ENCODE measurements around the gene SLC17A3.

The SLC17A3 gene, protein sequence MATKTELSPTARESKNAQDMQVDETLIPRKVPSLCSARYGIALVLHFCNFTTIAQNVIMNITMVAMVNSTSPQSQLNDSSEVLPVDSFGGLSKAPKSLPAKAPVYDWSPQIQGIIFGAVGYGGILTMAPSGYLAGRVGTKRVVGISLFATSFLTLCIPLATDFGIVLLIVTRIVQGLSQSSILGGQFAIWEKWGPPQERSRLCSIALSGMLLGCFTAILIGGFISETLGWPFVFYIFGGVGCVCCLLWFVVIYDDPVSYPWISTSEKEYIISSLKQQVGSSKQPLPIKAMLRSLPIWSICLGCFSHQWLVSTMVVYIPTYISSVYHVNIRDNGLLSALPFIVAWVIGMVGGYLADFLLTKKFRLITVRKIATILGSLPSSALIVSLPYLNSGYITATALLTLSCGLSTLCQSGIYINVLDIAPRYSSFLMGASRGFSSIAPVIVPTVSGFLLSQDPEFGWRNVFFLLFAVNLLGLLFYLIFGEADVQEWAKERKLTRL

DNA sequence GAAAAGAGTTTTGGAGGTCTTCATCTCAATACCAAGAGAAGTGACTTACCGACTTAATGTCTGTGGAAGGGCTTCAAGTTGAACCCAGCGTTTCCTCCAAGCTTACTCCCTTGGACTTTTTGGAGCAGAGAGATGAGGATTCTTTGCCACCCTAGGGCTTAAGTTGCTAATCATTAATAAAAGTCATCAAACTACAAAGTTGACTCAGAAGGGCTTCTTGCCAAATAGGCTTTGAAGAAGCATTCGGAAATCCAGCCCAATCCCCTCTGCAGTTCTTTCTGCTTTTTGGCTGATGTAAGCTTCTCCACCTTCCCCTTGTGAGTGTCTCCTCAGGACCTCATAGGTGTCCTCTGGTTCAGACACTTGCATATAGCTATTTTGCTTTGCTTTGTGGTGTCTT, at the start of gene SLC17A3:
SLC17A3 (minus strand) TSS at position 126 of the 400 bp plus-strand sequence. CDS start 5,856 bp downstream, outside the sequence.
- no peak within 1 kb of the TSS for H3K27ac ChIP-seq
- TF ChIP-seq, protein P1, sequence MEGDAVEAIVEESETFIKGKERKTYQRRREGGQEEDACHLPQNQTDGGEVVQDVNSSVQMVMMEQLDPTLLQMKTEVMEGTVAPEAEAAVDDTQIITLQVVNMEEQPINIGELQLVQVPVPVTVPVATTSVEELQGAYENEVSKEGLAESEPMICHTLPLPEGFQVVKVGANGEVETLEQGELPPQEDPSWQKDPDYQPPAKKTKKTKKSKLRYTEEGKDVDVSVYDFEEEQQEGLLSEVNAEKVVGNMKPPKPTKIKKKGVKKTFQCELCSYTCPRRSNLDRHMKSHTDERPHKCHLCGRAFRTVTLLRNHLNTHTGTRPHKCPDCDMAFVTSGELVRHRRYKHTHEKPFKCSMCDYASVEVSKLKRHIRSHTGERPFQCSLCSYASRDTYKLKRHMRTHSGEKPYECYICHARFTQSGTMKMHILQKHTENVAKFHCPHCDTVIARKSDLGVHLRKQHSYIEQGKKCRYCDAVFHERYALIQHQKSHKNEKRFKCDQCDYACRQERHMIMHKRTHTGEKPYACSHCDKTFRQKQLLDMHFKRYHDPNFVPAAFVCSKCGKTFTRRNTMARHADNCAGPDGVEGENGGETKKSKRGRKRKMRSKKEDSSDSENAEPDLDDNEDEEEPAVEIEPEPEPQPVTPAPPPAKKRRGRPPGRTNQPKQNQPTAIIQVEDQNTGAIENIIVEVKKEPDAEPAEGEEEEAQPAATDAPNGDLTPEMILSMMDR (IDR thresholded peaks at IDR 0.05; ENCODE audit: low read depth, low read length): no peak
- DNase-seq: no peak
- H3K36me3 ChIP-seq: no peaks in the 10 kb centered on the region
- no peaks in the 10 kb centered on the region for H3K9me3 ChIP-seq (ENCODE audit: severe bottlenecking)
- H3K27me3 ChIP-seq (ENCODE audit: insufficient read depth, low read depth, severe bottlenecking): no peaks in the 10 kb centered on the region
- H3K4me3 ChIP-seq (ENCODE audit: low read depth, low read length): no peak within 1 kb of the TSS

DNA sequence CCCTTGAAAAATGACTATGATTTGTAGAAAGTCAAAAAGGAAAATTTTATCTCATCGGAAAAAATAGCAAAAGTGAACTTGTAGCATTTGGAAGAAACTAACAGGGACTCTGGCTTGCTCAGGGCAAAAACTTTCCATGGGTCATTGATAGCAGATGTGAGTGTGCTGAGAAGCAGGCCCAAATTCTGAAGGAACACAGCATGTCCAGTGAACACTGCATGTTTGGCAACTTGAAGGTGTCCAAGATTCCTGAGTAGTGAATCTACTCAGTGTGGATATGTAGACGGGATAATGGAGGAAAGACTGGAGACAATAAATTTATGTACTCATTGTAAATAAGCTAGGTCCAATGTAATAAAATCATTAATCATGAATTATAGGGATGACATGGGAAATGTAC, 48.3 kb upstream of the SLC17A3 start:
- Histone ChIP-seq H3K4me3 (ENCODE audit: low read depth, low read length) (no peak overlapping the region), H3K27ac (no peak overlapping the region), H3K9me3 (ENCODE audit: severe bottlenecking) (no peaks in the 10 kb centered on the region), H3K36me3 (no peaks in the 10 kb centered on the region), H3K27me3 (ENCODE audit: insufficient read depth, low read depth, severe bottlenecking) (no peaks in the 10 kb centered on the region)
- TF ChIP-seq, protein P1 (IDR thresholded peaks at IDR 0.05; ENCODE audit: low read depth, low read length): no peak
- no peak for DNase-seq

DNA sequence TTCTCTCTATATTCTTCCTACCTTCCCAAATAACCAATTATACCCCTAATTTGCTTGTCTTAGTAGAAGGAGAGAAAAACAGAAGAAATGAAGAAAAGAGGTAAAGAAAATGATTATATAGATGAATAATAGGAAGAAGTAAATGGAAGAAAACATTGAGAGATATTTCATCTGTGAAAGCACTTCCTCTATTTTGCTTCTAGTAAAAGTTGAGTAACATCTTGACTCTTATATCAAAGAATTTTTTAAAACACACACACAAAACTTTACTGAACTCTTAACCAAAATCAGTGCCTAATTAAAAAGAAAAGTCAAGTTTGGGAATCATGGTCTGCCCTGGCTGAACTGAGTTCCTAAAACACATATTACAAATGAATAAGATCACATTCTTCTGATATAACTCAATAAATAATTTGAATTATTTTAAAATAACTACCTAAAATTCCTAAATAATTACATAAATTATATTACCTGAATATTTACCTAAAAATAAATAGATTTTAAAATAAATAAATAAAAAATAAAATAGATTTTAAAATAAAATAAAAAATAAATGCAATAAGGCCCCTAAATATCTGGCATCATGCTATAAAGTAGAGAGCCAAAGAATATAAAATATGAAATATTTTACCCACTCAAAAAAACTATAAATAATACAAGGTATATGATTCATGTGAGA, 47.6 kb upstream of the SLC17A3 start:
- Histone ChIP-seq H3K27ac (no peak overlapping the region), H3K36me3 (no peaks in the 10 kb centered on the region), H3K27me3 (ENCODE audit: insufficient read depth, low read depth, severe bottlenecking) (no peaks in the 10 kb centered on the region), H3K4me3 (ENCODE audit: low read depth, low read length) (no peak overlapping the region), H3K9me3 (ENCODE audit: severe bottlenecking) (no peaks in the 10 kb centered on the region)
- no peak for DNase-seq
- TF ChIP-seq, protein P1 (IDR thresholded peaks at IDR 0.05; ENCODE audit: low read depth, low read length): no peak

DNA sequence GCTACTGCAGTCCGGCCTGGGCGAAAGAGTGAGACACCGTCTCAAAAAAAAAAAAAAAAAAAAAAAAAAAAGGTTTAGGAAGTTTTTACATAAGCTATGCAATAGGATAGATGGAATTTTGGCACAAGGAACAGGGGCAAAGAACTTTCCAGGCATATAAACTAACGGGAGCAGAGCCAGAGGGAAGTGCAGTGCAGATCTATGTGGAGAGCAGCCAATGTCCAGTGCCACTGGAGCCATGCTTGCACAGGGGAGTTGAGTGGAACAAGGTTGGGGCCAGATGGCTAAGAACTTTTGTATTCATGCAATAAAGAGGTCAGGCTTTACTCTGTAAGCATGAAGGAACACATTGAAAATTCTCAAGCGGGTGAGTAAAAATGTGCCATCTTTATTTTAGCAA, 45.6 kb upstream of the SLC17A3 start:
- DNase-seq: no peak
- Histone ChIP-seq H3K36me3 (no peaks in the 10 kb centered on the region), H3K27ac (no peak overlapping the region), H3K9me3 (ENCODE audit: severe bottlenecking) (no peaks in the 10 kb centered on the region), H3K4me3 (ENCODE audit: low read depth, low read length) (no peak overlapping the region), H3K27me3 (ENCODE audit: insufficient read depth, low read depth, severe bottlenecking) (no peaks in the 10 kb centered on the region)
- TF ChIP-seq, protein P1 (IDR thresholded peaks at IDR 0.05; ENCODE audit: low read depth, low read length): no peak

DNA sequence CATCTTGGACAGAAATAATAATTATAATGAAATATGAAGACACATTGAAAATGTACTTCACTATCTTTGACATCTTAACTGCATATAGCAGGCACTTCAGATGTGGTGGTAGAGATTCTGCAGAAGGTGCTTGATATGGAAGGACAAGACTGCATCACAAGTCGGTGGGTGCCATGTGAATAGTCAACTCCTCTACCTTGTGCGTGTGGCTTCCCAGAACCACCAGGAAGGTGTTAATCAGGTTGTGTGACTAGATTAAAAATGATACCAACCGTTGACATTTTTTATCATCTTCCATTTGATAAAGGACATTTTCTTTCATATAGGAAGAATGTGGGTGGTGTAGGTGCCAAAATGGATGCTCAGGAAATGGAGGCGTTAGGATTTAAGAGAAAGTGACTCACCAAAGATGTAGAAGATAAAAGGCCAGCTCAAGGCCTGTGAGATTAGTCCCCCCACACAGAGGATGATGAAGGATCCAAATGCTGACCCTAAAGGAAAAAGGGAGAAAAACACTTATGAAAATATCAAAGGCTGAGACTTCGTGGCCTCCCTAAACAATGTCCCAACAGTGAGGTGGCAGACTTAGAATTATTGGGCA, 44.1 kb upstream of the SLC17A3 start:
- TF ChIP-seq, protein P1 (IDR thresholded peaks at IDR 0.05; ENCODE audit: low read depth, low read length): no peak
- H3K36me3 ChIP-seq: no peaks in the 10 kb centered on the region
- no peaks in the 10 kb centered on the region for H3K27me3 ChIP-seq (ENCODE audit: insufficient read depth, low read depth, severe bottlenecking)
- no peak for DNase-seq
- no peaks in the 10 kb centered on the region for H3K9me3 ChIP-seq (ENCODE audit: severe bottlenecking)
- no peak overlapping the region for H3K4me3 ChIP-seq (ENCODE audit: low read depth, low read length)
- H3K27ac ChIP-seq: no peak overlapping the region

Measured in WERI-Rb-1 (cell line).